AG04449 (cell line): ENCODE measurements around the gene TSPY10.
"Not testable (repeated sequence)": the region's sequence is repeated elsewhere in the genome, so short reads cannot be mapped to it uniquely, and the experiment has no call there.

Experiments used
- CTCF ChIA-PET: fragments of 350-600 bp; formaldehyde crosslinking; extraction: SDS; loops from one replicate; lab custom pipeline; 2021; ENCODE audit warnings: antibody characterized with exemption; lab: Yijun Ruan, JAX
- POLR2A ChIA-PET: fragments of 400-600, 350-600 bp; formaldehyde crosslinking; extraction: SDS; loops from one replicate; lab custom pipeline; 2020; ENCODE audit warnings: antibody characterized with exemption, inconsistent platforms; lab: Yijun Ruan, JAX
- DNase-seq: peaks from one replicate; pipeline ENCODE4 v3.0.0-alpha.2; 2010; ENCODE audit warnings: low read depth, low spot score
- H3K4me3 ChIP-seq: 2 replicates; pipeline ENCODE4 v1.5.1; 2011; ENCODE audit warnings: low read depth, mild to moderate bottlenecking, control low read depth, low read length

Gene TSPY10, protein sequence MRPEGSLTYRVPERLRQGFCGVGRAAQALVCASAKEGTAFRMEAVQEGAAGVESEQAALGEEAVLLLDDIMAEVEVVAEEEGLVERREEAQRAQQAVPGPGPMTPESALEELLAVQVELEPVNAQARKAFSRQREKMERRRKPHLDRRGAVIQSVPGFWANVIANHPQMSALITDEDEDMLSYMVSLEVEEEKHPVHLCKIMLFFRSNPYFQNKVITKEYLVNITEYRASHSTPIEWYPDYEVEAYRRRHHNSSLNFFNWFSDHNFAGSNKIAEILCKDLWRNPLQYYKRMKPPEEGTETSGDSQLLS

GRCh38 chrY:9527580-9527979, at the start of gene TSPY10:
TSS of gene TSPY10 (plus strand) at chrY:9527880. CDS start at chrY:9527926, 46 bp downstream.
- DNase-seq, CTCF ChIA-PET, H3K4me3 ChIP-seq, POLR2A ChIA-PET: not testable (repeated sequence)

GRCh38 chrY:9486967-9487366, 40.7 kb upstream of the TSPY10 start, which contains the start of gene TSPY9:
TSS of gene TSPY9 (plus strand) at chrY:9487267. CDS start at chrY:9487313, 46 bp downstream.
- H3K4me3 ChIP-seq, DNase-seq, CTCF ChIA-PET, POLR2A ChIA-PET: not testable (repeated sequence)

GRCh38 chrY:9504396-9504795, 23.3 kb upstream of the TSPY10 start:
- DNase-seq, H3K4me3 ChIP-seq, POLR2A ChIA-PET, CTCF ChIA-PET: not testable (repeated sequence)

- POLR2A ChIA-PET, CTCF ChIA-PET, DNase-seq, H3K4me3 ChIP-seq: not testable (repeated sequence)
These were observed 11.4 kb upstream of the TSPY10 start for GRCh38 chrY:9516287-9516686.
